SK-N-SH (cell line): ENCODE measurements around the gene MANBA.

Experiments used
- CTCF ChIP-seq: fragments of 200-600 bp; sonication (generic); IDR thresholded peaks from 2 replicates; pipeline ENCODE4 v1.6.1; 2017; ENCODE audit warnings: antibody characterized with exemption, mild to moderate bottlenecking, moderate library complexity
- ELF1 ChIP-seq: IDR thresholded peaks from 2 replicates; pipeline ENCODE4 v1.4.0; 2012
- EP300 ChIP-seq, 2 experiments: IDR thresholded peaks; 2 replicates each; pipeline versions ENCODE4 v1.4.0 to v1.6.1; 2012; ENCODE audit warnings: borderline replicate concordance in 1 of 2, low read depth in 1 of 2, low read length in 1 of 2
- FOXM1 ChIP-seq: IDR thresholded peaks from 2 replicates; pipeline ENCODE4 v1.4.0; 2012; ENCODE audit warnings: low read depth, mild to moderate bottlenecking
- MAX ChIP-seq: IDR thresholded peaks from 2 replicates; pipeline ENCODE4 v1.4.0; 2012; ENCODE audit warnings: low read depth
- MXI1 ChIP-seq: IDR thresholded peaks from 2 replicates; pipeline ENCODE4 v1.6.1; 2012; ENCODE audit warnings: mild to moderate bottlenecking, low read depth, low read length, improper control_type of control experiment
- POLR2AphosphoS5 ChIP-seq: IDR thresholded peaks from 2 replicates; pipeline ENCODE4 v1.6.1; 2012; ENCODE audit warnings: low read depth, low read length
- RAD21 ChIP-seq: IDR thresholded peaks from 2 replicates; pipeline ENCODE4 v1.6.1; 2012; ENCODE audit warnings: mild to moderate bottlenecking, low read length
- REST ChIP-seq: IDR thresholded peaks from 2 replicates; pipeline ENCODE4 v1.6.1; 2012; ENCODE audit warnings: mild to moderate bottlenecking, low read depth, low read length, moderate library complexity
- SIN3A ChIP-seq: IDR thresholded peaks from 2 replicates; pipeline ENCODE4 v1.6.1; 2012; ENCODE audit warnings: low read depth, mild to moderate bottlenecking, low read length, moderate library complexity, borderline replicate concordance
- TAF1 ChIP-seq: IDR thresholded peaks from 2 replicates; pipeline ENCODE4 v1.6.1; 2012; ENCODE audit warnings: low read depth, mild to moderate bottlenecking, low read length, moderate library complexity, borderline replicate concordance
- TEAD4 ChIP-seq: IDR thresholded peaks from 2 replicates; pipeline ENCODE4 v1.4.0; 2012; ENCODE audit warnings: mild to moderate bottlenecking, borderline replicate concordance; ENCODE audit not compliant: insufficient read depth
- YY1 ChIP-seq: IDR thresholded peaks from 2 replicates; pipeline ENCODE4 v1.4.0; 2012; ENCODE audit warnings: low read depth, mild to moderate bottlenecking

- TF ChIP-seq TAF1 = no peak
- TF ChIP-seq ELF1 = no peak
- no peak for TF ChIP-seq EP300 (IDR thresholded peaks at IDR 0.05; ENCODE audit: borderline replicate concordance in 1 of 2, low read depth in 1 of 2, low read length in 1 of 2)
- TF ChIP-seq YY1 = no peak
- no peak for TF ChIP-seq MXI1
- TF ChIP-seq REST = no peak
- TF ChIP-seq CTCF = no peak
- no peak for TF ChIP-seq RAD21
- TF ChIP-seq POLR2AphosphoS5 = no peak
- no peak for TF ChIP-seq FOXM1
- no peak for TF ChIP-seq TEAD4
- TF ChIP-seq SIN3A = no peak
- TF ChIP-seq MAX = no peak
Measured at GRCh38 chr4:102599886-102600285, 160.9 kb downstream of the MANBA start.
